HepG2 (cell line): ENCODE results near the gene ZNF169. TPM values are rescaled to one million over a fixed set of nuclear protein-coding genes. Genes with fewer than 3 reads are reported as not detected.

Experiments used
- ATF7-NPFF ChIP-seq: sonication (generic); formaldehyde crosslinking; IDR thresholded peaks from 2 replicates; pipeline ENCODE4 v1.8.1; 2023; ENCODE audit warnings: mild to moderate bottlenecking, low read depth, missing genetic modification reagents, moderate library complexity
- CBFB ChIP-seq: sonication (generic); formaldehyde crosslinking; IDR thresholded peaks from 2 replicates; pipeline ENCODE4 v1.4.0; 2020; ENCODE audit warnings: missing genetic modification reagents
- GATAD1 ChIP-seq: IDR thresholded peaks from 2 replicates; pipeline ENCODE4 v1.6.1; 2016; ENCODE audit warnings: missing genetic modification reagents, missing compliant biosample characterization
- HOMEZ ChIP-seq: IDR thresholded peaks from 2 replicates; pipeline ENCODE4 v1.6.1; 2016; ENCODE audit warnings: low read depth
- KLF11 ChIP-seq: IDR thresholded peaks from 2 replicates; pipeline ENCODE4 v1.6.1; 2016; ENCODE audit warnings: missing compliant biosample characterization
- KMT2A ChIP-seq: sonication (generic); formaldehyde crosslinking; IDR thresholded peaks from 2 replicates; pipeline ENCODE4 v1.4.0; 2020; ENCODE audit warnings: missing genetic modification reagents
- MYC ChIP-seq: sonication (generic); formaldehyde crosslinking; IDR thresholded peaks from 2 replicates; pipeline ENCODE4 v1.9.0; 2021; ENCODE audit warnings: missing genetic modification reagents, borderline replicate concordance
- NFE2 ChIP-seq: sonication (generic); formaldehyde crosslinking; IDR thresholded peaks from 2 replicates; pipeline ENCODE4 v1.4.0; 2020; ENCODE audit warnings: missing genetic modification reagents
- NR2C2 ChIP-seq: sonication (generic); formaldehyde crosslinking; IDR thresholded peaks from 2 replicates; pipeline ENCODE4 v1.4.0; 2020; ENCODE audit warnings: missing genetic modification reagents, mild to moderate bottlenecking, moderate library complexity, borderline replicate concordance
- PHB2 ChIP-seq: fragments of 450-650 bp; IDR thresholded peaks from 2 replicates; pipeline ENCODE4 v1.6.1; 2018; ENCODE audit not compliant: partially characterized antibody
- SNAI1 ChIP-seq: sonication (generic); formaldehyde crosslinking; IDR thresholded peaks from 2 replicates; pipeline ENCODE4 v1.5.0; 2020; ENCODE audit warnings: mild to moderate bottlenecking, missing genetic modification reagents, borderline replicate concordance
- ZBTB33 ChIP-seq: sonication (generic); formaldehyde crosslinking; IDR thresholded peaks from 2 replicates; pipeline ENCODE4 v1.4.0; 2020; ENCODE audit warnings: missing genetic modification reagents
- ZBTB38 ChIP-seq: sonication (generic); formaldehyde crosslinking; IDR thresholded peaks from 2 replicates; pipeline ENCODE4 v1.5.1; 2020; ENCODE audit warnings: mild to moderate bottlenecking, missing genetic modification reagents
- ZNF329 ChIP-seq: sonication (generic); formaldehyde crosslinking; IDR thresholded peaks from 2 replicates; pipeline ENCODE4 v1.9.0; 2021; ENCODE audit warnings: low read depth, mild to moderate bottlenecking, missing genetic modification reagents
- ZNF335 ChIP-seq: sonication (generic); formaldehyde crosslinking; IDR thresholded peaks from 2 replicates; pipeline ENCODE4 v1.4.0; 2020; ENCODE audit warnings: missing genetic modification reagents
- ZNF367 ChIP-seq: sonication (generic); formaldehyde crosslinking; IDR thresholded peaks from 2 replicates; pipeline ENCODE4 v1.4.0; 2020; ENCODE audit warnings: missing genetic modification reagents, borderline replicate concordance
- ZNF576 ChIP-seq: sonication (generic); formaldehyde crosslinking; IDR thresholded peaks from 2 replicates; pipeline ENCODE4 v1.4.0; 2020; ENCODE audit warnings: mild to moderate bottlenecking, missing genetic modification reagents
- ZNF670 ChIP-seq: sonication (generic); formaldehyde crosslinking; IDR thresholded peaks from 2 replicates; pipeline ENCODE4 v1.8.0; 2022; ENCODE audit warnings: mild to moderate bottlenecking, missing genetic modification reagents, borderline replicate concordance
- ZNF781 ChIP-seq: sonication (generic); formaldehyde crosslinking; IDR thresholded peaks from 2 replicates; pipeline ENCODE4 v1.5.1; 2020; ENCODE audit warnings: borderline replicate concordance, mild to moderate bottlenecking, missing genetic modification reagents; ENCODE audit errors: not compliant biosample characterization
- ZNF850 ChIP-seq: sonication (generic); formaldehyde crosslinking; conservative IDR thresholded peaks from 2 replicates; pipeline ENCODE4 v1.9.0; 2021; ENCODE audit warnings: mild to moderate bottlenecking, missing genetic modification reagents
- polyA plus RNA-seq, 8 experiments: library from polyadenylated mRNA; depleted of rRNA in 3 of 8; stranded (reverse) in 7 of 8; unstranded in 1 of 8; fragments of >200 nt; fragmentation: Illumina TruSeq in 4 of 8; extraction: Trizol in 4 of 8; gene quantifications; 2 replicates each; pipeline versions ENCODE4 v1.2.1 to v1.2.3, GENCODE V29; 2011 to 2016; ENCODE audit warnings: low read depth in 4 of 8, missing spikeins in 1 of 8, mixed read lengths in 1 of 8; ENCODE audit not compliant: insufficient read depth in 1 of 8
- total RNA-seq, 5 experiments: library from RNA; depleted of rRNA; stranded (reverse); fragments of >200 nt; fragmentation: Illumina TruSeq; extraction: Trizol; gene quantifications; 2 replicates each; pipeline ENCODE4 v1.2.3, GENCODE V29; 2016; ENCODE audit warnings: low read depth in 1 of 5
- TF ChIP-seq, protein P1 (sequence below): IDR thresholded peaks from 2 replicates; pipeline ENCODE4 v1.6.1; 2016
- TF ChIP-seq, protein P2 (sequence below): sonication (generic); formaldehyde crosslinking; IDR thresholded peaks from 2 replicates; pipeline ENCODE4 v1.5.1; 2020; ENCODE audit warnings: missing genetic modification reagents, mild to moderate bottlenecking, borderline replicate concordance

ZNF169 gene
- total and polyA plus RNA-seq, 2 of the 13 experiments (the other 11 are each of a cell fraction or from before 2014, with no cell fraction given) = 2.1 to 6.3 TPM

DNA sequence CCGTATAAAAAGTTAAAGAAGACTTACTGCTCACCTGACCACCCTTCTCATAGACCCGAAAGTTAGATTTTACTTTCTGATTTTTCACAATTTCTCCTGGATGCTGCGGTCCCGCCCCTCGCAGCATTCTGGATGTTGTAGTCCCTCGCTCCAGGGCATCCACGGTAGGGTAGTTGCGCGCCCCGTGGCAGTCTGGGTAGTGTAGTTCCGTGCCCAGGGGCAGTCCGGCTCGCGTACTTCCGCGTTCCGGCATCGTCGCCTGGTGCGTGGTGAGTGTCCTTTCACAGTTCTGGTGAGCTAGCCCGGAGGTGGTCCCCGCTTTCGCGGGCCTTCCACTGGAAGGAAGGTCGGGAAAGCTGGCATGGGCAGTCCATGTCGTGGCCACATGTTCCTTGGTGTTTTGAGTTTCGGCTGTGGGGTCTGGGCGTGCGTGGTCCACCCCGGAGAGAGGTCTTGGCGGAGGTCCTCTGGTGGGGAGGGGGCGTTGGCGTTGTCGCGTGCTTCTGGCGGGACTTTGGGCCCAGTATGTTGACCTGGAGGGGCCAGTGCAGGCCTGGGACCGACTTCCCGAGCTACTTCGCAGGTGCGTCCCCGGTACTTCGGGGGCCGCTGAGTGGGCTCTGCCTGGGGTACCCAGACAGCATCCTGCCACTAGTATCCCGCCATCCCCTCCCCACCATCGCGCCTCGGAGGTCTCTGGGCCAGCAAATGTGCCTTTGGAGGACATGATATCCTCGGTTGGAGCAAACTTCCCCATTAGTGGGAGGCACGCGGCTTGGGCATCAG, at the start of gene ZNF169 (continued):
- peak; percentile 78; the same call in 1 of the 2 replicates for TF ChIP-seq MYC
- TF ChIP-seq GATAD1 (CRISPR knock-in tag) = peak; percentile 79
- TF ChIP-seq ZNF329 (CRISPR knock-in tag) = no peak
- TF ChIP-seq NFE2 = no peak
- TF ChIP-seq ZBTB38 (CRISPR knock-in tag) = peak; percentile 72; the same call in 1 of the 2 replicates
- TF ChIP-seq SNAI1 (CRISPR knock-in tag) = no peak
- TF ChIP-seq ZNF576 (CRISPR knock-in tag) = no peak
- no peak for TF ChIP-seq PHB2
- peak; percentile 47 for TF ChIP-seq ZNF335 (CRISPR knock-in tag)
- TF ChIP-seq CBFB (CRISPR knock-in tag) = peak; percentile 74
- TF ChIP-seq ZNF670 (CRISPR knock-in tag) = no peak
- TF ChIP-seq NR2C2 (CRISPR knock-in tag) = peak; percentile 88
- no peak; the same call in 1 of the 2 replicates for TF ChIP-seq ATF7-NPFF (CRISPR knock-in tag)
- 0 out of 2 replicates have a peak, but pooled peaks have one; percentile 24 for TF ChIP-seq KLF11
- no peak for TF ChIP-seq ZNF367 (CRISPR knock-in tag)
- TF ChIP-seq HOMEZ (CRISPR knock-in tag) = no peak
- TF ChIP-seq ZNF850 (CRISPR knock-in tag) = no peak
- no peak for TF ChIP-seq ZNF781 (CRISPR knock-in tag)
- TF ChIP-seq, protein P1, sequence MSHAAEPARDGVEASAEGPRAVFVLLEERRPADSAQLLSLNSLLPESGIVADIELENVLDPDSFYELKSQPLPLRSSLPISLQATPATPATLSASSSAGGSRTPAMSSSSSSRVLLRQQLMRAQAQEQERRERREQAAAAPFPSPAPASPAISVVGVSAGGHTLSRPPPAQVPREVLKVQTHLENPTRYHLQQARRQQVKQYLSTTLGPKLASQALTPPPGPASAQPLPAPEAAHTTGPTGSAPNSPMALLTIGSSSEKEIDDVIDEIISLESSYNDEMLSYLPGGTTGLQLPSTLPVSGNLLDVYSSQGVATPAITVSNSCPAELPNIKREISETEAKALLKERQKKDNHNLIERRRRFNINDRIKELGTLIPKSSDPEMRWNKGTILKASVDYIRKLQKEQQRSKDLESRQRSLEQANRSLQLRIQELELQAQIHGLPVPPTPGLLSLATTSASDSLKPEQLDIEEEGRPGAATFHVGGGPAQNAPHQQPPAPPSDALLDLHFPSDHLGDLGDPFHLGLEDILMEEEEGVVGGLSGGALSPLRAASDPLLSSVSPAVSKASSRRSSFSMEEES (CRISPR knock-in tag) = peak; percentile 55; the same call in 1 of the 2 replicates
- TF ChIP-seq ZBTB33 (CRISPR knock-in tag) = peak; percentile 43; the same call in 1 of the 2 replicates
- peak; percentile 61; the same call in 1 of the 2 replicates for TF ChIP-seq KMT2A (CRISPR knock-in tag)
- TF ChIP-seq, protein P2, sequence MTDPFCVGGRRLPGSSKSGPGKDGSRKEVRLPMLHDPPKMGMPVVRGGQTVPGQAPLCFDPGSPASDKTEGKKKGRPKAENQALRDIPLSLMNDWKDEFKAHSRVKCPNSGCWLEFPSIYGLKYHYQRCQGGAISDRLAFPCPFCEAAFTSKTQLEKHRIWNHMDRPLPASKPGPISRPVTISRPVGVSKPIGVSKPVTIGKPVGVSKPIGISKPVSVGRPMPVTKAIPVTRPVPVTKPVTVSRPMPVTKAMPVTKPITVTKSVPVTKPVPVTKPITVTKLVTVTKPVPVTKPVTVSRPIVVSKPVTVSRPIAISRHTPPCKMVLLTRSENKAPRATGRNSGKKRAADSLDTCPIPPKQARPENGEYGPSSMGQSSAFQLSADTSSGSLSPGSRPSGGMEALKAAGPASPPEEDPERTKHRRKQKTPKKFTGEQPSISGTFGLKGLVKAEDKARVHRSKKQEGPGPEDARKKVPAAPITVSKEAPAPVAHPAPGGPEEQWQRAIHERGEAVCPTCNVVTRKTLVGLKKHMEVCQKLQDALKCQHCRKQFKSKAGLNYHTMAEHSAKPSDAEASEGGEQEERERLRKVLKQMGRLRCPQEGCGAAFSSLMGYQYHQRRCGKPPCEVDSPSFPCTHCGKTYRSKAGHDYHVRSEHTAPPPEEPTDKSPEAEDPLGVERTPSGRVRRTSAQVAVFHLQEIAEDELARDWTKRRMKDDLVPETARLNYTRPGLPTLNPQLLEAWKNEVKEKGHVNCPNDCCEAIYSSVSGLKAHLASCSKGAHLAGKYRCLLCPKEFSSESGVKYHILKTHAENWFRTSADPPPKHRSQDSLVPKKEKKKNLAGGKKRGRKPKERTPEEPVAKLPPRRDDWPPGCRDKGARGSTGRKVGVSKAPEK (CRISPR knock-in tag) = no peak
